ENCODE results near the gene TFAP2D. TPM values are rescaled to one million over a fixed set of nuclear protein-coding genes. Genes with fewer than 3 reads are reported as not detected.

TFAP2D gene
- total RNA-seq, 1 donor from 2014 or later, result not detected

GRCh38 chr6:50707652-50708300, 5.5 kb upstream of the TFAP2D start:
- Mint-ChIP-seq H3K27me3 (ENCODE audit: low read depth) (peaks cover 100% of the 10 kb centered on the region), H3K4me3 (no peak overlapping the region), H3K9me3 (no peaks in the 10 kb centered on the region), H3K36me3 (no peaks in the 10 kb centered on the region), H3K4me1 (no peaks in the 10 kb centered on the region), H3K27ac (no peak overlapping the region)
- DNase-seq (ENCODE audit: low spot score in 2 of 2, unreplicated experiment in 2 of 2), result no peak
- no peak for TF ChIP-seq CTCF (IDR thresholded peaks at IDR 0.05; ENCODE audit: unreplicated experiment)

DNA sequence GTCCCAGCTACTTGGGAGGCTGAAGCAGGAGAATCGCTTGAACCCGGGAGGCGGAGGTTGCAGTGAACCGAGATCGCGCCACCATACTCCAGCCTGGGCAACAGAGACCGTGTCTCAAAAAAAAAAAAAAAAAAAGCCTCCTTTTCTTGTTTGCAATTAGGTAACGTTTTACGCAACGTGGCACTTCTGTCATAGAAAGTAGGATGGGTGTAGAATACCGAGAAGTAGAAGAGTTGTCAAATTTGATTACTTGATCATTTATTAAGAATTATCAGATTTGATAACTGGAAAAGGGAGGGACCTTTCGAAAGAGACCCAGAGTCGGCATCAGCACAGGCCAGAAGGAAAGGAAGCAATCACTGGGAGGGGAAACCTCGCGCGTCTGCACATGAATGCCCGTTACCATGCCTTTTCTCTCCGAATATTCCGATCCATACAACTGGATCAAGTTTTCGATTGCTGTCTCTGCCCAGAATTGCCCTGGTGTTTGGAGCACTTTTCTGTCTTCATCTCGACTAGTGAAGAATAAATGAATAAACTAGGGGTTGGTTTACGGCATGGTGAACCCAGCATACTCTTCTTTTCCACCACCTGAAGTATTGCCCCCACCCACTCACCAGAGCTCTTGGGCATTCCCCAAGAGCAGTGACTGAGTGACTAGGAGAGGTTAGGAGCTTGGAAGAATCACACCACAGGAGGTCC, 4.5 kb upstream of the TFAP2D start:
- no peaks in the 10 kb centered on the region for H3K9me3 Mint-ChIP-seq
- no peaks in the 10 kb centered on the region for H3K36me3 Mint-ChIP-seq
- no peaks in the 10 kb centered on the region for H3K4me1 Mint-ChIP-seq
- no peak for DNase-seq (ENCODE audit: low spot score in 2 of 2, unreplicated experiment in 2 of 2)
- H3K27me3 Mint-ChIP-seq (ENCODE audit: low read depth), result peaks cover 100% of the 10 kb centered on the region
- no peak overlapping the region for H3K27ac Mint-ChIP-seq
- no peak overlapping the region for H3K4me3 Mint-ChIP-seq
- TF ChIP-seq CTCF (IDR thresholded peaks at IDR 0.05; ENCODE audit: unreplicated experiment), result no peak

- no peak for TF ChIP-seq CTCF (IDR thresholded peaks at IDR 0.05; ENCODE audit: unreplicated experiment)
- DNase-seq (ENCODE audit: low spot score in 2 of 2, unreplicated experiment in 2 of 2), result no peak
- no peak overlapping the region for H3K27ac Mint-ChIP-seq
- no peaks in the 10 kb centered on the region for H3K9me3 Mint-ChIP-seq
- no peaks in the 10 kb centered on the region for H3K36me3 Mint-ChIP-seq
- H3K4me1 Mint-ChIP-seq, result no peaks in the 10 kb centered on the region
- H3K27me3 Mint-ChIP-seq (ENCODE audit: low read depth), result peaks cover 100% of the 10 kb centered on the region
- H3K4me3 Mint-ChIP-seq, result no peak overlapping the region
Measured at GRCh38 chr6:50709366-50709734, 4.0 kb upstream of the TFAP2D start.

GRCh38 chr6:50711686-50712085, 1.6 kb upstream of the TFAP2D start:
- Mint-ChIP-seq H3K4me3 (no peak overlapping the region), H3K36me3 (no peaks in the 10 kb centered on the region), H3K27ac (no peak overlapping the region), H3K9me3 (no peaks in the 10 kb centered on the region), H3K4me1 (peaks cover 4% of the 10 kb centered on the region), H3K27me3 (ENCODE audit: low read depth) (peaks cover 100% of the 10 kb centered on the region)
- DNase-seq (ENCODE audit: low spot score in 2 of 2, unreplicated experiment in 2 of 2), result no peak
- TF ChIP-seq CTCF (IDR thresholded peaks at IDR 0.05; ENCODE audit: unreplicated experiment), result no peak

DNA sequence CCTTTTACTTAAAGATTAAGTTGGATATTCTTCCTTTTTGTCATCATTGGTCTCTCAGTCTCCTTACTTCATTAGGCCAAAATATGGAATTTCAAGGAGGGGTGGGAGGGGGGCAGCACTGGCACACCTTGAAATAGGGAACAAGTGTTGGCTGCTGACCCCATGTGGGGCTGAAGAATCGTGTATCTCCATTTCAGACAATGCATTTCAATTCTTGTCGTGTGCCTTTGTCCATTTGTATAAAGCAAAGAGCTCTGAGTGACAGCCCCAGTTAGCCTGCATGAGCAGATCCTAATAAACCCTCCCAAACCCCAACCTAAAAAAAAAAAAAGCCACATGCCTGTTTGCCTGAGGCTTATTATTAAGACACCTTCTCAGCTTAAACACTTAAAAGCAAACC, 1.0 kb upstream of the TFAP2D start:
- Mint-ChIP-seq H3K4me1 (peaks cover 4% of the 10 kb centered on the region), H3K9me3 (no peaks in the 10 kb centered on the region), H3K27me3 (ENCODE audit: low read depth) (peaks cover 100% of the 10 kb centered on the region), H3K36me3 (no peaks in the 10 kb centered on the region), H3K27ac (no peak overlapping the region), H3K4me3 (no peak overlapping the region)
- no peak for DNase-seq (ENCODE audit: low spot score in 2 of 2, unreplicated experiment in 2 of 2)
- TF ChIP-seq CTCF (IDR thresholded peaks at IDR 0.05; ENCODE audit: unreplicated experiment), result no peak
